ENCODE results near the gene TCAP.

- TF ChIP-seq EZH2 (IDR thresholded peaks at IDR 0.05; ENCODE audit: insufficient read depth, poor library complexity, severe bottlenecking) (no peak), EZH2phosphoT487 (IDR thresholded peaks at IDR 0.05; ENCODE audit: insufficient read depth, low read depth) (no peak)
These were observed 11.9 kb upstream of the TCAP start for GRCh38 chr17:39653316-39653661.

Measured in GM23248 (cell line).